H9 (cell line): Measurements from ENCODE around the gene GLCE. TPM values are rescaled to one million over a fixed set of nuclear protein-coding genes. Genes with fewer than 3 reads are reported as not detected.
A peak's percentile ranks its signal among the peaks of the same experiment; 100 is the strongest.

Source experiments
- DNase-seq: peaks from one replicate; pipeline ENCODE4 v3.0.0-alpha.2; 2017
- H2AFZ ChIP-seq: one replicate; pipeline ENCODE4 v1.6.1; 2013; ENCODE audit warnings: mild to moderate bottlenecking, low read length, control low read depth, moderate library complexity
- H2AK5ac ChIP-seq: 2 replicates; pipeline ENCODE4 v1.6.1; 2013; ENCODE audit warnings: low read length, control low read depth, mixed read lengths; ENCODE audit not compliant: insufficient read length
- H2BK120ac ChIP-seq: one replicate; pipeline ENCODE4 v1.6.1; 2013; ENCODE audit warnings: low read depth, mild to moderate bottlenecking, low read length, control low read depth, inconsistent platforms; ENCODE audit not compliant: poor library complexity, severe bottlenecking
- H2BK12ac ChIP-seq: 2 replicates; pipeline ENCODE4 v1.6.1; 2013; ENCODE audit warnings: low read length, control low read depth, mixed read lengths, low read depth; ENCODE audit not compliant: insufficient read length
- H2BK15ac ChIP-seq: 2 replicates; pipeline ENCODE4 v1.6.1; 2013; ENCODE audit warnings: low read depth, low read length, control low read depth
- H2BK20ac ChIP-seq: one replicate; pipeline ENCODE4 v1.6.1; 2013; ENCODE audit warnings: low read depth, mild to moderate bottlenecking, low read length, control low read depth, inconsistent platforms; ENCODE audit not compliant: poor library complexity, severe bottlenecking
- H2BK5ac ChIP-seq: 2 replicates; pipeline ENCODE4 v1.6.1; 2013; ENCODE audit warnings: low read length, control low read depth, mixed read lengths; ENCODE audit not compliant: insufficient read length
- H3K14ac ChIP-seq: 2 replicates; pipeline ENCODE4 v1.6.1; 2013; ENCODE audit warnings: low read length, control low read depth; ENCODE audit not compliant: insufficient read depth
- H3K18ac ChIP-seq: 2 replicates; pipeline ENCODE4 v1.6.1; 2013; ENCODE audit warnings: low read depth, mild to moderate bottlenecking, mixed read lengths, low read length, control low read depth; ENCODE audit not compliant: insufficient read length
- H3K23ac ChIP-seq: 2 replicates; pipeline ENCODE4 v1.6.1; 2013; ENCODE audit warnings: low read length, control low read depth, mixed read lengths, low read depth; ENCODE audit not compliant: insufficient read length
- H3K23me2 ChIP-seq: 2 replicates; pipeline ENCODE4 v1.6.1; 2013; ENCODE audit warnings: low read depth, mild to moderate bottlenecking, mixed read lengths, low read length, control low read depth; ENCODE audit not compliant: insufficient read length, poor library complexity, severe bottlenecking
- H3K27ac ChIP-seq: 2 replicates; pipeline ENCODE4 v1.5.1; 2013; ENCODE audit warnings: low read length, control low read depth, mixed read lengths, low read depth; ENCODE audit not compliant: insufficient read length
- H3K27me3 ChIP-seq: 2 replicates; pipeline ENCODE4 v1.6.1; 2013; ENCODE audit warnings: low read length, control low read depth, inconsistent platforms; ENCODE audit not compliant: insufficient read depth
- H3K4ac ChIP-seq: 2 replicates; pipeline ENCODE4 v1.6.1; 2013; ENCODE audit warnings: low read depth, mild to moderate bottlenecking, control low read depth, inconsistent platforms, low read length, moderate library complexity
- H3K4me1 ChIP-seq: 2 replicates; pipeline ENCODE4 v1.6.1; 2013; ENCODE audit warnings: low read length, control low read depth, inconsistent platforms; ENCODE audit not compliant: insufficient read depth
- H3K4me2 ChIP-seq: 2 replicates; pipeline ENCODE4 v1.6.1; 2013; ENCODE audit warnings: low read length, control low read depth, mixed read lengths; ENCODE audit not compliant: insufficient read length, insufficient read depth
- H3K56ac ChIP-seq: 2 replicates; pipeline ENCODE4 v1.6.1; 2013; ENCODE audit warnings: low read depth, mild to moderate bottlenecking, mixed read lengths, low read length, control low read depth; ENCODE audit not compliant: insufficient read length
- H3K79me1 ChIP-seq: 2 replicates; pipeline ENCODE4 v1.6.1; 2013; ENCODE audit warnings: low read depth, mild to moderate bottlenecking, moderate library complexity, low read length, control low read depth, inconsistent platforms; ENCODE audit not compliant: insufficient read depth, poor library complexity, severe bottlenecking
- H3K79me2 ChIP-seq: 2 replicates; pipeline ENCODE4 v1.6.1; 2013; ENCODE audit warnings: low read length, control low read depth, inconsistent platforms; ENCODE audit not compliant: insufficient read depth
- H3K9ac ChIP-seq: 2 replicates; pipeline ENCODE4 v1.6.1; 2013; ENCODE audit warnings: low read length, control low read depth, mixed read lengths; ENCODE audit not compliant: insufficient read length; ENCODE audit errors: extremely low read depth
- H3K9me3 ChIP-seq: one replicate; pipeline ENCODE4 v1.6.1; 2013; ENCODE audit warnings: low read depth, low read length, inconsistent platforms; ENCODE audit not compliant: control insufficient read depth
- H3T11ph ChIP-seq: one replicate; pipeline ENCODE4 v1.6.1; 2013; ENCODE audit warnings: mild to moderate bottlenecking, low read length, control low read depth, inconsistent platforms
- H4K20me1 ChIP-seq: one replicate; pipeline ENCODE4 v1.6.1; 2013; ENCODE audit not compliant: control insufficient read depth, insufficient read length, insufficient read depth
- H4K5ac ChIP-seq: 2 replicates; pipeline ENCODE4 v1.6.1; 2013; ENCODE audit warnings: low read depth, mild to moderate bottlenecking, mixed read lengths, low read length, control low read depth; ENCODE audit not compliant: insufficient read length
- H4K8ac ChIP-seq: replicated peaks from 2 replicates; pipeline ENCODE4 v1.6.1; 2013; ENCODE audit warnings: low read length, control low read depth, mixed read lengths, low read depth; ENCODE audit not compliant: insufficient read length
- H4K91ac ChIP-seq: 2 replicates; pipeline ENCODE4 v1.6.1; 2013; ENCODE audit warnings: low read depth, mild to moderate bottlenecking, moderate library complexity, mixed read lengths, low read length, control low read depth; ENCODE audit not compliant: insufficient read length
- H3K27ac Mint-ChIP-seq, 3 experiments: 2 replicates in 2 of 3; 3 replicates in 1 of 3; pipeline ENCODE4 v1.8.0; 2020 to 2021; ENCODE audit warnings: mixed read lengths in 3 of 3, mild to moderate bottlenecking in 1 of 3, moderate library complexity in 1 of 3
- H3K27me3 Mint-ChIP-seq: 2 replicates; pipeline ENCODE4 v1.8.0; 2021; ENCODE audit warnings: low read depth, mild to moderate bottlenecking, moderate library complexity, mixed read lengths
- H3K36me3 Mint-ChIP-seq, 3 experiments: 2 replicates in 2 of 3; 3 replicates in 1 of 3; pipeline ENCODE4 v1.8.0; 2020 to 2021; ENCODE audit warnings: low read depth in 3 of 3, mixed read lengths in 3 of 3; ENCODE audit not compliant: insufficient read depth in 1 of 3
- H3K4me1 Mint-ChIP-seq, 2 experiments: 2 replicates each; pipeline ENCODE4 v1.8.0; 2020; ENCODE audit warnings: mixed read lengths in 2 of 2
- H3K4me3 Mint-ChIP-seq, 2 experiments: 2 replicates in 1 of 2; 3 replicates in 1 of 2; pipeline ENCODE4 v1.8.0; 2020 to 2021; ENCODE audit warnings: mild to moderate bottlenecking in 2 of 2, mixed read lengths in 2 of 2, moderate library complexity in 1 of 2
- H3K9me3 Mint-ChIP-seq, 2 experiments: 2 replicates in 1 of 2; 3 replicates in 1 of 2; pipeline ENCODE4 v1.8.0; 2020; ENCODE audit warnings: mild to moderate bottlenecking in 2 of 2, mixed read lengths in 2 of 2, moderate library complexity in 1 of 2
- CTCF ChIP-seq: fragments of 200-600 bp; sonication (generic); conservative IDR thresholded peaks from 3 replicates; pipeline ENCODE4 v1.8.0; 2021; ENCODE audit warnings: antibody characterized with exemption, mild to moderate bottlenecking
- WGBS: extraction: QIAGEN DNeasy Blood & Tissue Kit; methylation state at CpG from one replicate; pipeline ENCODE4 v1.1.7; 2013; ENCODE audit warnings: missing lambda C conversion rate, low lambda C conversion rate, mixed read lengths; ENCODE audit not compliant: insufficient read length; ENCODE audit errors: extremely low coverage; 5-methylcytosine and 5-hydroxymethylcytosine counted together
- total RNA-seq: library from RNA; stranded (reverse); gene quantifications from 2 replicates; pipeline ENCODE4 v1.2.1, GENCODE V29; 2021

Gene GLCE
- total RNA-seq, 1 experiment from 2014 or later: 12.2 TPM

DNA sequence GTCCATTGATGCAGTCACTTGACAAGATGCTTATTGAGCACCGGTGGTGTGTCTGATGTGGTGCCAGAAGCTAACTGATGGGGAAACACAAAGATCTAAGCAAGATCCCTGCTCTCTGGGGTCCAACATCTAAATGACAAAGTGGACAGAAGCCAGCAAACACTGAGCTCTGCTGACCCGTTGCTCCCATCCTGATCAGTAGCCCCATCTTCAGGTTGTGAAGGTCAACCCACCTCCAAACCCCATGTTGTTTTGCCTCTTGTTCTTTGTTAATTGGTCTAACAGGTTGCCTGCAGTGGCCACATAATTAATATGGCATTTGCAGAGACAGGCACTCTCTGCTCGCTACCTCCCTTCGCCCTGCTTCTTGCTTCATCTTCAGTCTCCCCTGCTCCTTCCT, 21.5 kb upstream of the GLCE start:
- no peak overlapping the region for H2BK120ac ChIP-seq
- TF ChIP-seq CTCF: peak; percentile 35; the same call in 2 of the 3 replicates
- no peaks in the 10 kb centered on the region for H3K23me2 ChIP-seq
- Mint-ChIP-seq H3K27me3 (peaks cover 15% of the 10 kb centered on the region), H3K27ac (no peak overlapping the region), H3K36me3 (no peaks in the 10 kb centered on the region; a peak in 1 of 7 replicates), H3K9me3 (peaks cover 0 to 3% of the 10 kb centered on the region in 2 experiments; a peak in 2 of 5 replicates), H3K4me1 (peaks cover 20 to 39% of the 10 kb centered on the region in 2 experiments), H3K4me3 (no peak overlapping the region; a peak in 1 of 5 replicates)
- H3K14ac ChIP-seq: no peak overlapping the region
- no peak overlapping the region for H3K4ac ChIP-seq
- no peaks in the 10 kb centered on the region for H3K9me3 ChIP-seq
- H2BK12ac ChIP-seq: no peak overlapping the region
- no peak overlapping the region for H3T11ph ChIP-seq
- no peak overlapping the region for H2BK20ac ChIP-seq
- H4K20me1 ChIP-seq: no peaks in the 10 kb centered on the region
- no peak overlapping the region for H4K91ac ChIP-seq
- H3K27me3 ChIP-seq: no peaks in the 10 kb centered on the region; the same call in 1 of the 2 replicates
- no peak overlapping the region for H3K27ac ChIP-seq
- no peak overlapping the region for H3K18ac ChIP-seq
- DNase-seq: no peak
- no peak overlapping the region for H3K9ac ChIP-seq
- no CpG with 5 or more reads among the region's 4 CpGs for WGBS
- H3K23ac ChIP-seq: no peak overlapping the region
- no peak overlapping the region for H4K5ac ChIP-seq
- H3K4me1 ChIP-seq: no peaks in the 10 kb centered on the region
- no peak overlapping the region for H4K8ac ChIP-seq
- H3K4me2 ChIP-seq: no peak overlapping the region
- no peak overlapping the region for H2BK5ac ChIP-seq
- no peaks in the 10 kb centered on the region for H3K79me1 ChIP-seq
- H2AFZ ChIP-seq: no peak overlapping the region
- no peak overlapping the region for H2AK5ac ChIP-seq
- no peak overlapping the region for H2BK15ac ChIP-seq
- H3K56ac ChIP-seq: no peak overlapping the region
- H3K79me2 ChIP-seq: no peaks in the 10 kb centered on the region
